Measurements from ENCODE around the gene STXBP6. TPM values are rescaled to one million over a fixed set of nuclear protein-coding genes. Genes with fewer than 3 reads are reported as not detected.

Gene STXBP6
- total RNA-seq, 1 donor from 2014 or later, result 18.1 TPM

- DNase-seq (ENCODE audit: low spot score) (no peak), ATAC-seq (no peak)
- intact Hi-C loops (cut with DNase I), result no loop called here
Measured at GRCh38 chr14:24993631-24994030, 56.3 kb downstream of the STXBP6 start.

GRCh38 chr14:24992624-24993360 is 57.2 kb downstream of the STXBP6 start:
- intact Hi-C loops (cut with DNase I), result no loop called here
- ATAC-seq (no peak), DNase-seq (ENCODE audit: low spot score) (no peak)

DNA sequence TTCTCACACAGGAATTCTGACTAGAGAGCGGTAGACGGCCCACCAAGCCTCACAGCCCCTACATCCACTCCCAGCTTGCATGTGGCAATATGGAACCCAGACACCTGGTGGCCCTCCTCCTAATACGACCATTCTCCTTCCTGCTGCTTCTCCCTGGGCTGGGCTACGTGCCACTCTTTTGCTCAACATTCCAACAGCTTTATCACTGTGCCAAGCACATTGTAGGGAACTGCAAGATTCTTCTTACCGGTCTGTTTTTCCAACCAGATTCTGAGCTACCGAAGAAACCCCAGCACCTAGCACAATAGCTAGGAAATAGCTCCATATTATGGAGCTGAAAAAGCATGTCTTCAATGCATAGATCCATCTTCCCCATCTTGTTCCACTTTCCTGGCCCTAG is 58.1 kb downstream of the STXBP6 start:
- intact Hi-C loops (cut with DNase I), result no loop called here
- ATAC-seq (no peak), DNase-seq (ENCODE audit: low spot score) (no peak)

DNA sequence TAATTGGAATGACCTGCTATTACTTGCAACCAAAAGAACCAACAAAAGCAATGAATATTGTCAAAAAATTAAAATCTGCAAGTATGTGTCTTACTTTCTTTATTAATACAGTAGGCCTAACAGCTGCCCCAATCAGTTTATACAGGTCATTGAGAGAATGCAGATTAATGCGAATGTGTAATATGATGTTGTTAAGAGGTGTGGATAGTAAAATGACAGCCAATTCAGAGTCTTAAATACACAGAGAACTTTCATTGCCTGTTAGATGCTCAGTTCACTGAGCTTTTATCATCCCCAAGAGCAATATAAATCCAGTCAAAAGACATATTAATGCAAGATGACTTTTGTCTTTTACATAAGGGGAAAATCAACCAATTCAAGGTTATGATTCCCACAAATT is 58.7 kb downstream of the STXBP6 start:
- intact Hi-C loops (cut with DNase I), result no loop called here
- ATAC-seq, result no peak
- no peak for DNase-seq (ENCODE audit: low spot score)

DNA sequence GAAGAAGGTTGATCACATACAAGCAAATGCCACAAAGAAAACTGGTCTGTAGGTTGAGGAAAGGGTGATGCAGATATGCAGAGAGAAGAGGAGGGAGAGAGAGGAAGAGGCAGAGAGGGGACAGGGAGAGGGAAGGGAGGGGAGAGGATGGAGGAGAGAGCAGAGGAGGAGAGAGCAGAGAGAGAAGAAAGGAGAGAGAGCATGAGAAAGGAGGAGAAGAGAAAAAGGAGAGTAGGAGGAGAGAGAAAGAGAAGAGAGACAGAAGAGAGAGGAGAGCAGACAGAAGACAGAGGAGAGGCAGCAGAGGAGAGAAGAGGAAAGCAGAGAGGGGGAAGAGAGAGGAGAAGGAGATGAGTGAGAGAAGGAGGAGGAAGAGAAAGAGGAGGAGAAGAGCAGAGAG is 59.2 kb downstream of the STXBP6 start:
- ATAC-seq (no peak), DNase-seq (ENCODE audit: low spot score) (no peak)
- intact Hi-C loops (cut with DNase I), result no loop called here

GRCh38 chr14:24990050-24990449 is 59.9 kb downstream of the STXBP6 start:
- DNase-seq (ENCODE audit: low spot score) (no peak), ATAC-seq (no peak)
- intact Hi-C loops (cut with DNase I), result no loop called here

- no peak for ATAC-seq
- intact Hi-C loops (cut with DNase I), result no loop called here
- no peak for DNase-seq (ENCODE audit: low spot score)
Measured at GRCh38 chr14:24988760-24989159, 61.2 kb downstream of the STXBP6 start.

GRCh38 chr14:24986206-24986893 is 63.6 kb downstream of the STXBP6 start:
- intact Hi-C loops (cut with DNase I), result no loop called here
- ATAC-seq (peak; percentile 92), DNase-seq (ENCODE audit: low spot score) (peak; percentile 68)

DNA sequence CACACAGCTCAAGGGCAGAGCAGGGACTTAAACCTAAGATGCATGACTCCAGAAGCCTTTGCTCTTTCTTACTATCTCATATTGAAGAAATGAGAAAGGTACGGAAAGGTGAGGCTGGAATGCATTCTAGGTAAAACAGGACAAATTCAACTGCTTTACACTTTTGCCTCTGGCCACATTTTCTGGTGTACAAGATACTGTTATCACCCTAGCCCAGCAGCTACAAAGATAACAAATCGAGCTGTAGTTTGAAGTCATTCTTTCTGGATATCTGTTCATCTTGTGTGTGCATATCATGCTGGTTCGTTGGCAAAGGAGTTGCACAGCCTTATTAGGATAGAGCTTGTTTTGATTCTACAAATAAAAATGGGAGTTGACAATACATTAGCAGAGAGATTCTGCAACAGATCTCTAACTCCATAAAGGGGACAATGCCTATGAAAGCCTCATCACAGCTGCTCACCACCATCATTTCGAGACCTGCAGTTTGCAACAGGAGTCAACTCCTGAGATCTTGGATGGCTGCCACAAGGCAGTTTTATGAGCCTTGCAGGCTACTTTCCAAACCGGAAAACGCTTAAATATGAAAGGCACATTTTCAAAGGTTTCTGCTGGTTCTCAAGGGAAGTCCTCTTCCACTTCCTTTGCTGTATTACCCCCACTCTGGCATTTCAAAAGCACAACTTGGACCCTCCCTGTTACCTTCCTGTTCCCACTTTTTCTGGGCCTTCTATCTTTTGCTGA is 64.9 kb downstream of the STXBP6 start:
- intact Hi-C loops (cut with DNase I), result no loop called here
- ATAC-seq, result no peak
- no peak for DNase-seq (ENCODE audit: low spot score)

- DNase-seq (ENCODE audit: low spot score) (no peak), ATAC-seq (no peak)
- intact Hi-C loops (cut with DNase I), result no loop called here
Measured at GRCh38 chr14:24982472-24983155, 67.3 kb downstream of the STXBP6 start.

DNA sequence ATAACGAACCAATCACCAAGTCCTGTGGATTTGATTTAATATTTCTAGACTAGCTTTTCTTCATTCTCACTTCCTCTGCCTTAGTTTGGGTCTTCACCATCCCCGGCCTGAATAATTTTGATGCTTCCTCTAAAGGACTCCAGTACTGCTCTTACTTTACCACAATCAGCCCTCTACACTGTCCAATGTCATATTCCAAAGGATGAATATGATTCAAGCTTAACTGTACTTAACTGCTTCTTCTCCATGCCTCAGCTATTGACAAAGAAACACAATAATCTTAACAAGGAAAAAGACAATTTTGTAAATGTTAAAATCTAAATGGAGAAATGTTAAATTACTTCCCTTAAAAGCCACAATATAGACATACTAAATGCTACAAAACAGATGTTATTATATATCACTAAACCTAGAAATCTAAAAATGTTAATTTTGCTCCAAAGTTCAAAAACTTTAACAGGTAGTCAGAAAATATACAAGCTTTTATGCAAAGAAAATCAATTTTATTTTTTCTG is 70.2 kb downstream of the STXBP6 start:
- intact Hi-C loops (cut with DNase I), result no loop called here
- ATAC-seq, result no peak

GRCh38 chr14:24978862-24979724 is 70.9 kb downstream of the STXBP6 start:
- DNase-seq (ENCODE audit: low spot score), result no peak
- ATAC-seq, result no peak
- intact Hi-C loops (cut with DNase I), result no loop called here

More for the DNA sequence above, 70.2 kb downstream of the STXBP6 start:
- DNase-seq (ENCODE audit: low spot score), result no peak

DNA sequence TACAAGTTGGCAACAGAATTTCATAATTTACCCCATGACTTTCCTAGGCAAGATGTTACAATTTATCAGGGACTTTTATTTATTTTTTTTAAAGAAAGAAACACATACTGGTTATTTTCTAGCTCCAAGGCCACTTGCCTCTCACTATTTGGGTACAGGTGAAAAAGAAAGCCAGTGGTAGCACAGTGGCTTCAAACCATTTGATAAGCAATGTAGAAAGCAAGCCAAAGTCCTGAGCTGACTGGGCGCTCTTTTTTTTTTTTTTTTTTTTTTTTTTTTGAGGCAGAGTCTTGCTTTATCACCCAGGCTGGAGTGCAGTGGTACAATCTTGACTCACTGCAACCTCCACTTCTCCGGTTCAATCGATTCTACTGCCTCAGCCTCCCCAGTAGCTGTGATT is 73.3 kb downstream of the STXBP6 start:
- intact Hi-C loops (cut with DNase I), result no loop called here
- ATAC-seq (no peak), DNase-seq (ENCODE audit: low spot score) (no peak)

DNA sequence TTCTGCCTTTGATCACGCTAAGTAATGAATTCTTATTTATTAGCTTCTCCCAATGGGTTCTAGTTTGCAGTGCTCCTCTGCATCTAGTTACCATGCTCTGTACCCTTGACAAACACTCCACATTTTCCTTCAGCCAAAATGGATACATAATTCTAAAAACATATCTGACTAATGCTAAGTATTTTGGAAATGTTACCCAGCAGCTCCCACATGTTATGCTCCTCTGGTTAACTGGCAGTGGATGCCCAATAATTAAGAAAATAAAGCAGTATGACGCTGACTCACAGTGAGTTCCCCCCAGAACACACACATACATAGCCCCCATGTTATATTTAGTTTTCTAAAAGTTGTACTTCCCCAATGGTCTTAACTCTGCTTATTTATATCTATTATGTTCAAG is 74.6 kb downstream of the STXBP6 start:
- ATAC-seq, result no peak
- intact Hi-C loops (cut with DNase I), result no loop called here
- no peak for DNase-seq (ENCODE audit: low spot score)

GRCh38 chr14:24974591-24975374 is 75.2 kb downstream of the STXBP6 start:
- DNase-seq (ENCODE audit: low spot score) (no peak), ATAC-seq (no peak)
- intact Hi-C loops (cut with DNase I), result no loop called here

GRCh38 chr14:24972844-24973243 is 77.1 kb downstream of the STXBP6 start:
- intact Hi-C loops (cut with DNase I), result no loop called here
- DNase-seq (ENCODE audit: low spot score) (no peak), ATAC-seq (no peak)

DNA sequence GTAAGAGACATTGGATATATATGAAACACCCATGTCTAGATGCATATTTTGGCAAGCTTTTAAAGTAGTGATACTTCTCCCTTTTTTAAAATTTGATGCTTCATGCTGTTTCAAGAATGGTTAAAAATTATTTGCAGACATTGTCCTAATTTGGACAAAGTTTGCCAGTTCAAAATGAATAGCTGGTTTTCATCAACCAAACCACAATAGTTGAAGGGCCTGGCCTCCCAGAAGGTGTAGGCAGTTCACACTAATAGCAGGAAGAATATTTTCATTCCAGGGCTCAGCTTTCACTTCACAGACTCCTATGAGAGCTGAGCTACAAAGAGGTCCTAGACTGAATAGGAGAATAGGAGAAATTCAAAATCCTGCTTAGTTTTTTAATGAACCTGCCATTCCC is 78.7 kb downstream of the STXBP6 start:
- intact Hi-C loops (cut with DNase I), result no loop called here
- no peak for DNase-seq (ENCODE audit: low spot score)
- ATAC-seq, result peak; percentile 49

GRCh38 chr14:24966579-24966964 is 83.4 kb downstream of the STXBP6 start:
- no peak for ATAC-seq
- intact Hi-C loops (cut with DNase I), result no loop called here
- DNase-seq (ENCODE audit: low spot score), result no peak
